NCI-H526 (cell line): Measurements from ENCODE around the gene GNAT3.

Experiments used
- DNase-seq, 2 experiments: peaks; one replicate each; lab custom pipeline; 2025; lab: John Stamatoyannopoulos, UW

The GNAT3 gene

DNA sequence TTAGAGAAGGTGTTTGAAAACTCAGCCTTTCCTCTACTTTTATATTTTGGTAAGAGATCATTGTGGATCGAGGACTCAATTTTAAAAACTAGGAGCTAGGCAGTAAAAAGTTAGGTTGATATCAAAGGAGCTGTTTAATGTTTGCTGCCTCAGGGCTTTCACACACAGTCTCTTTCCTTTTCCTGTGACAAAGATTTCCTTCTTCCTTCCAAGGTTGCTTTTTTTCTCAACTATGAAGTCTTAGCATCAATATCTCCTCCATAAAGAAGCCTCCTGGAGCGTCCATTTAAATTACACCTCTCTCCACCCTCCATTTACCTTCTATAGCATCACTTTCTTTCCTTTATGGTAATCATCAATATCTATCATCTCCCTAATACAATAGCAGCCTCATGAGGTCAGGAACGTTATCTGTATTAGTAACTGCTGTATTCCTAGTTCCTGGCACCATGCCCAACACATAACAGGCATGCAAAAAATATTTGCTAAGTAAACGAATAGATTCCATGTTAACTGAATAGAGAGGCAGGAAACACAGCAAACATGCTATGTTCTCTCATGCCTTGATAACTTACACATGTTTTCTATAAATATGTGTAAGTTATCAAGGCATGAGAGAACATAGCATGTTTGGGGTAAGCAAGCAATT lies 48.5 kb downstream of the GNAT3 start:
- peak in 1 of 2 experiments; percentile 37 for DNase-seq

- no peak for DNase-seq
Observed at GRCh38 chr7:80460857-80461256, 51.0 kb downstream of the GNAT3 start.

GRCh38 chr7:80459776-80460510 lies 51.9 kb downstream of the GNAT3 start:
- DNase-seq = no peak

- DNase-seq = no peak
Observed at GRCh38 chr7:80458822-80459725, 52.8 kb downstream of the GNAT3 start.

GRCh38 chr7:80453699-80454340 lies 58.0 kb downstream of the GNAT3 start:
- peak in 1 of 2 experiments; percentile 38 for DNase-seq

GRCh38 chr7:80450621-80451308 lies 61.1 kb downstream of the GNAT3 start:
- no peak for DNase-seq

DNA sequence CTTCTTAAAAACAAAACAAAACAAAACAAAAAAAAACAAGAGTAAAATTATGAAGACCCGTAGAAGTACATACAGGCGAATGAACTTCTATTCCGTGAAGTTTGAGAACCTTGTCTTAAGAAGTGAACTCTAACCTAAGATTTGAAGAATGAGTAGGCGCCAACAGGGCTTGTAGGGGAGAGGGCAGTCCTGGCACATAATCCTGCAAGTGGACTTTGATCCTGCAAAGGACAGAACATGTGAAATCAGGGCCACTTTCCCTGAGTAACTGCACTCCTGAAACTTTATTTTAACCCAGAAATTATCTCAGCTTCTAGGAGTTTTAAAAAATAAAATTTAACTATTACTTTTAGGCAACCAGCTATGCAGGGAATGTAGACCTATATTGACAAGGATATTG lies 62.0 kb downstream of the GNAT3 start:
- DNase-seq = no peak

- DNase-seq = no peak
Observed at GRCh38 chr7:80445351-80445750, 66.5 kb downstream of the GNAT3 start.

DNA sequence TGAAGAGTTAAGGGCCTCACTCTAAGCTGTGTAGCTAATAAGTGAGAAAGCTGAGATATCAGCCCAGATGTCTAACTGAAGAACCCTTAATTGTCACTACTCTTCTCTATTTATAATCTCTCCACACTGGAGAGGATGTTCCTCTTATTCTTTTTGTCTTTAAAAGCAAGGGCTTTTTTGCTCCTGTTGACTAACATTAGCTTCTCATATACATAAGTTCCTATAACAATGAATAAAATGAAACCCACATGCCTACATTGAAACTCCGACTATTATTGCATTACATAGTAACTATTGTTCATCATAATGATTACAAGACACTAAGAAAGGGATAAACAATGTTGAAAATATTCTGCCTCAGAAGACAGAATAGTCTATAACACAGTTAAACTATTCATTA lies 67.1 kb downstream of the GNAT3 start:
- no peak for DNase-seq

GRCh38 chr7:80443325-80443724 lies 68.5 kb downstream of the GNAT3 start:
- no peak for DNase-seq

GRCh38 chr7:80440883-80441282 lies 71.0 kb downstream of the GNAT3 start:
- no peak for DNase-seq

- no peak for DNase-seq
Observed at GRCh38 chr7:80439894-80440821, 71.7 kb downstream of the GNAT3 start.

- no peak for DNase-seq
Observed at GRCh38 chr7:80435521-80435920, 76.3 kb downstream of the GNAT3 start.

GRCh38 chr7:80434047-80434446 lies 77.8 kb downstream of the GNAT3 start:
- DNase-seq = no peak

DNA sequence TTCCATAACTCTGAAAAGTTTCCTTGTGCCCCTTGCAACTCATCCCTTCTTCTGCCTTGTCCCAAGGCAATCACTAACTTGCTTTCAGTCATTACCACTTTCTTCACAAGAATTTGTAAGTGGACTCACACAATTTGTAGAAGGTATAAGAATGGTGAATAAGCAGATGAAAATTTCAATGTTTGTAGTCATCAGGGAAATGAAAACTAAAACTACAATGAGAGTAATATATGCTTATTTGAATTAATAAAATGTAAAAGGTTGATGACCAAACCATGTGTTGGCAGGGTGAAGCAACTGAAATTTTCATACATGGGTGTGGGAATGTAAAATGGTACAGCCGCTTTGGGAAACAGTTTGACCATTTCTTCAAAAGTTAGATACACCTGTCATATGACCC lies 79.7 kb downstream of the GNAT3 start:
- no peak for DNase-seq

- no peak for DNase-seq
Observed at GRCh38 chr7:80429181-80429580, 82.7 kb downstream of the GNAT3 start.

- peak; percentile 68 to 70 for DNase-seq
Observed at GRCh38 chr7:80428161-80429054, 83.5 kb downstream of the GNAT3 start.

DNA sequence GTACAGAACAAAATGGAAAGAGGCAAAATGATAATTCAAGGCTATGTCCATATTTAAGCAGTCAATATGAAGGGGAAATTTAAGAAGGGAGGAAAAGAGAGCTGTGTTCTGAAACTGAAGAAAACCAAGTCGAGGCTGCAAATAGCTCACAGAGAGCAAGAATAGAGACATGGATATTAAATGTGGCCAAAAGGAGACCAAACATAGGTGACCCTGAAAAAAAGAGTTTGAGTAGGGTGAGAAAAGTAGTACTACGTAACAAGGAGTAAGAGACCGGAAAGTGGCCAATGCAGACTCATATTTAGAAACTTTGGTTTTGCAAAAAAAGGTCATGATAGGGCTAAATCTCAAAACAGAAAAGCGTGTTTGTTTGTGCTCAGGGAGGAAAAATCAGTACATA lies 84.6 kb downstream of the GNAT3 start:
- DNase-seq = no peak

DNA sequence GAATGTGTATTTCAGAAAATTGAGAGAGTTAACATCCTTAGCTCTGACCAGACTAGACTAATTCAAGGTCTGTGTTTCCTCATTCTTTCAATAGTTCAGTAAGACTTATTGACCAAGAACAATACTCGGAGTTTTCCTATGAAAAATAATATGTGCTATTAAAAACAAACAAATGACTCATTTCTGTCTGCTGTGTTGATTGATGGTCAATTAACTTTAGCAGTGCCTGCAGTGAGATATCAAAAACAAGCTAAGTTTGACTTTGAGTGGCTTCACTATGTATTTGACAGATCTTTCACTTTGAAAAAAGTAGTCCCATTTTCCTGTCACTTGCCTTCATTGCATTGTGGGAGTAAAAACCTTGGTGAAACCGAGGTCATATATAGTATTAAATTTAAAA lies 91.0 kb downstream of the GNAT3 start:
- DNase-seq = no peak
